Stromal cell of bone marrow (primary cell): ENCODE measurements around the gene REXO4.
A peak's percentile ranks its signal among the peaks of the same experiment; 100 is the strongest.
"Not testable (repeated sequence)": the region's sequence is repeated elsewhere in the genome, so short reads cannot be mapped to it uniquely, and the experiment has no call there.

Experiments
- DNase-seq: peaks from one replicate; pipeline ENCODE4 v3.0.0-alpha.2; 2012; ENCODE audit warnings: low read depth

REXO4 gene

GRCh38 chr9:133420392-133420827 lies 2.6 kb upstream of the REXO4 start:
- DNase-seq = no peak

- no peak for DNase-seq
These were observed 1.2 kb upstream of the REXO4 start for GRCh38 chr9:133419005-133419404.

DNA sequence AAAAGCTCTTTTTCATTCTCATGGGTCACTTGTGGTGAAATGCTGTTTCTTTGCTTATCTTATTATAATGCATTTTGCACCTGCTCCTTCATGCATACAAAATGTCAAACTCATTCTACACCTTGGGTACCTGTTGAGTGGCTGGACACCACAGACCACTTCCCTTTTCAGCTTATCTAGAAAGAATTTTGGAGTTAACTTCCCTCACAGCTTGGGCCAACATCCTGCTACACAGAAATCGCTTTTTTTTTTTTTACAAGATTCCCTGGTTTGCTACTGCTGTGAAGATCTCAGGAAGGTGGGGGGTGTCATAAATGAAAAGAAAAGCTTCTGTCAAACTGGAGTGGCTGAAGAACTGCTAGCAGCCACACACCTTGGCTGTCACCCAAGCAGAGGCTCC lies 2.6 kb downstream of the REXO4 start:
- no peak for DNase-seq

- no peak for DNase-seq
These were observed 9.8 kb downstream of the REXO4 start for GRCh38 chr9:133408042-133408441.

- DNase-seq = peak; percentile 48
These were observed 11.1 kb downstream of the REXO4 start for GRCh38 chr9:133406480-133407307.

- DNase-seq = peak; percentile 19
These were observed 12.0 kb downstream of the REXO4 start for GRCh38 chr9:133405508-133406438.

DNA sequence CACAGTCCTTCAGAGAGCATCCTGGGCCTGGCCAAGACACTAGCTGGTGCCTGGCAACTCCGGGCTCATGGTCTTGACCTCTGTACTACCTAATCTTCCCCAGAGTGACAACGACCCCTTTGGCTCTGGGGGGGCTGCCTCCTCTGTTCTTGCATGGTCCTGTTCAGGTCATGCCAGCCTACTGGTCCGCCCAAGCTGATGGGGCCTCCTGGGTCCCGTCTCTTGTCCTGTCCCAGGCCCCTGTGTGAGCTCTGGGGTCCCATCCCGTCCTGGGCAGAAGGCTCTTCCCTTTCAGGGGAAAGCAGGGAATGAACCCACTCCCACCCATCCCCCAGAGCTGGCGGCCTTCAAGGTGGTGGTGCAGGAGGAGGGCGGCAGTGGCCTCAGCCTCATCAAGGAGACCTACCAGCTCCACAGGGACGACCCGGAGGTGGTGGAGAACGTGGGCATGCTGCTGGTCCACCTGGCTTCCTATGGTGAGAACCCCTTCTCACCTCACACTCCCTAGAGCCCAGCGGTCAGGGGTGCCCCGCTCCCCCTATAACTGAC lies 13.3 kb downstream of the REXO4 start:
- no peak for DNase-seq

DNA sequence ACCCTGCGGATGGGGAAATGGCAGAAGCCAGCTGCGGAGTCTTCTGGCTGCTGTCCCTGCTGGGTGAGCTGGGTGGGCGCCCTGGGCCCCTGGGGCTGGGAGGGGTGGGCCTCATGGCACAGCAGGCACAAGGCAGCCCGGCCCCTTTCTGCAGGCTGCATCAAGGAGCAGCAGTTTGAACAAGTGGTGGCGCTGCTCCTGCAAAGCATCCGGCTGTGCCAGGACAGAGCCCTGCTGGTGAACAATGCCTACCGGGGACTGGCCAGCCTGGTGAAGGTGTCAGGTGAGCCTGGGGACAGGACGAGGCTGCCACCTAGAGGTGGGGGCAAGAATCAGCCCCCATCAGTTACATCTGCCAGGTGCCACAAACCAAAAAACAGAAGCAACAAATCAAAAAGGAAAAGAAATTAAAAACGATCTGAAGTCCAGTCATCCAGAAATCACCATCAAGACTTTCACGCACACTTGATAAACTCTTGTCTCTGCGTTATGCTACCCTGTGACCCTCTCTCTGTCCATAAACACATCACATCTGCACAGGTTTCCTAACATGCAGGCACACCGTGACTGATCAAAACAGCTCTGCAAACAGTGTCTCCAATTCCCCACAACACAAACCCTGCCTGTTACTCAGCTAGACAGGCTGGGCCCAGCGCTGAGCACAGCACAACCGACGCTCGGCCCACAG lies 13.9 kb downstream of the REXO4 start:
- DNase-seq = no peak

GRCh38 chr9:133402689-133403088 lies 15.1 kb downstream of the REXO4 start:
- DNase-seq = no peak

GRCh38 chr9:133401588-133401987 lies 16.2 kb downstream of the REXO4 start:
- DNase-seq = no peak

DNA sequence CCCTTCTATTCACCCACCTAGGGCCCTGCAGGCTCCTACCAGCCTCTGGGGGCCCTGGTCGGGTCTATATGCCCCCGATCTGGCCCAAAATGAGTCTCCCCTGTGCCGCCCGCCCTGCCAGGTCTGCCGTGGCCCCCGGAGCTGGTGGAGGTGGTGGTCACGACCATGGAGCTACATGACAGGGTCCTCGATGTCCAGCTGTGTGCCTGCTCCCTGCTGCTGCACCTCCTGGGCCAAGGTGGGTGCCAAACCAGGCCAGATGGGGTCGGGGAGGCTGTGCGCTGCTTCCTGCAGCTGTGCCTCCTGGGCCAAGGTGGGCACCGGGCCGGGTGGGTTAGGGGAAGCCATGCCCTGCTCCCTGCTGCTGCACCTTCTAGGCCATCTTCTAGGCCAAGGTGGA lies 17.5 kb downstream of the REXO4 start:
- DNase-seq = no peak

- no peak for DNase-seq
These were observed 19.9 kb downstream of the REXO4 start for GRCh38 chr9:133397895-133398294.

- no peak for DNase-seq
These were observed 20.4 kb downstream of the REXO4 start for GRCh38 chr9:133397370-133397769.

DNA sequence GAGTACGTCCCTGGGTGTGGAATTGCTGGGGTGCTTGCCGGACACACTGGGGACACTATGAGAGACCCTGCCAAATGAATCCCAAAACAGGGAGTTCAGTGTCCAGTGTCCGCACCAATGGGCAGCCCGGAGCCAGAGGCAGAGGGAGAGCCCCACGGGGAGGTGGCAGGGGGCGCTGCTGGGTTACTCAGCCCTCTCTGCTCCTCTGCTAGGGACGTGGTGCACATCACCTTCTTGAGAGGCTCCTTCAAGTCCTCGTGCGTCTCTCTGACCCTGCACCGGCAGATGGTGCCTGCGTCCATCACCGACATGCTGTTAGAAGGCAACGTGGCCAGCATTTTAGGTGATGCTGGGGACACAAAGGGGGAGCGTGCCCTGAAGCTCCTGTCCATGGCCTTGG lies 20.9 kb downstream of the REXO4 start:
- DNase-seq = no peak

DNA sequence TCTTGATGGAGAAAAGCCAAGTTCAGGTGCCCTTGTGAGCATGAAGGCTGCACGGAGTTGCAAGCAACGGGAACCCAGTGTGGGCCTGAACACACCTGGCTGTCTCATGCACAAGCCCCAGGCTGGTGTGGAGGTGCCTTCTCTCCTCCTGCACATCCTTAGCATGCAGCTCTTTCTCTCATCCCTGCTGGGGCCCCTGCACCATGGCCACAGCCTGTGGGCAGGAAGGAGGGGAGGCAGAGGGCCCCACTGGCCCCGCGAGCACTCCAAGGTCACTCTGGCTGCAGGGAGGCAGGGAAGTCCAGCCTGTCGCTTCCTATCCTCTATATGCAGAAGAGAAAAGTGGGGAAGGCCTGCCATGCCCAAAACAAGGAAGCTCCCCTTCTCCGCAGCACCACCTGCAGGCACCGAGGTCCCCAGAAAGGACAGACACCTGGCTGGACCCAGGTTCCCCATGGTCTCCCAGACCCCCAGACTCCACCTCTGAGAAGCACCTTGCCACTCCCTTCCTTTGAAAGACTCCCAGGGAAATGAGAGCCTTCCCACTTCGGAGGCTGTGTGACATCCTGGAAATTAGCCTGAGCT lies 23.0 kb downstream of the REXO4 start:
- DNase-seq = no peak

DNA sequence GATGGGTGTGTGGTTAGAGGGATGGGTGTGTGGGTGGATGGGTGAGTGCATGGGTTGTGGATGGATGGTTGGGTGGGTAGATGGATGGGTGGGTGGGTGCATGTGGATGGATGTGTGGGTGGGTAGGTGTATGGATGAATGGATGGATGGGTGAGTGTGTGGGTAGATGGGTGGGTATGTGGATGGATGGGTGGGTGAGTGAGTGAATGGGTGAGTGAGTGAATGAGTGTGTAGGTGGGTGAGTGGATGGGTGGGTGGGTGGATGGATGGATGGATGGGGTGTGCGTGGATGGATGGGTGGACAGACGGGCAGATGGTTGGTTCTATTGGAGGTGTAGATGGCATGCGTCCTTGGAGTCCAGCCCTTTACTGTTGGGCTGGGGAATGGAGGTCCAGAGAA lies 24.4 kb downstream of the REXO4 start:
- no peak for DNase-seq

DNA sequence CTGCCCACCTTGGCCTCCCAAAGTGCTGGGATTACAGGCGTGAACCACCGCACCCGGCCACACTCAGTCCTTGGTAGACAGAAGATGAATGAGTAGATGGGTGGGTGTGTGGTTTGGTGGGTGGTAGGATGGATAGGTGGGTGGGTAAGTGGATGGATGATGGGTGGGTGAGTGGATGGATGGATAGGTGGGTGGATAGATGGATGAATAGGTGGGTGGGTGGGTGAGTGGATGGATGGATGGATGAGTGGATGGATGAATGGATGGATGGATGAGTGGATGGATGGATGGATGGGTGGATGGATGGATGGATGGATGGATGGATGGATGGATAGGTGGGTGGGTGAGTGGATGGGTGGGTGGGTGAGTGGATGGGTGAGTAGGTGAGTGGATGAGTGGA lies 25.5 kb downstream of the REXO4 start:
- not testable (repeated sequence) for DNase-seq

DNA sequence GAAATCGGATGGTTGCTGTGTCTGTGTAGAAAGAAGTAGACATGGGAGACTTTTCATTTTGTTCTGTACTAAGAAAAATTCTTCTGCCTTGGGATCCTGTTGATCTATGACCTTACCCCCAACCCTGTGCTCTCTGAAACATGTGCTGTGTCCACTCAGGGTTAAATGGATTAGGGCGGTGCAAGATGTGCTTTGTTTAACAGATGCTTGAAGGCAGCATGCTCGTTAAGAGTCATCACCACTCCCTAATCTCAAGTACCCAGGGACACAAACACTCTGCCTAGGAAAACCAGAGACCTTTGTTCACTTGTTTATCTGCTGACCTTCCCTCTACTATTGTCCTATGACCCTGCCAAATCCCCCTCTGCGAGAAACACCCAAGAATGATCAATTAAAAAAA lies 26.4 kb downstream of the REXO4 start:
- DNase-seq = not testable (repeated sequence)

DNA sequence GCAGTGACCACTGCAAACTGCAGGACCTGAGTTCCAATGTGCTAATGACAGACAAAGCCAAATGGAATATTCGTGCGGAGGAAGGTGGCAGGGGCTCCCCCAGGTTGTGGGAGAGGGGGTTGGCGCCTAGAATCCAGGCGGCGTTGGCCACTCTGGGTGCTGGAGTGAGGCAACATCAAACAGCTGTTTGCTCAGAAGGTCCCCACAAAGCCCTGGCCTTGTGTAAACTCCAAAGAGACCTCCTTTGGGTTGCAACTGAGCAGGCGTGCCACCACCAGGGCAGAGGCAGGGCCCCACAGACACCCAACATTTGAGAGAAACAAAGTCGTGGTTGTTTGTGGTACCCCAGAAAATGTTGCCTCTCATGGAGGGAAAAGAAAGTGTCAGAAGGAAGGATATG lies 27.1 kb downstream of the REXO4 start:
- no peak for DNase-seq

DNA sequence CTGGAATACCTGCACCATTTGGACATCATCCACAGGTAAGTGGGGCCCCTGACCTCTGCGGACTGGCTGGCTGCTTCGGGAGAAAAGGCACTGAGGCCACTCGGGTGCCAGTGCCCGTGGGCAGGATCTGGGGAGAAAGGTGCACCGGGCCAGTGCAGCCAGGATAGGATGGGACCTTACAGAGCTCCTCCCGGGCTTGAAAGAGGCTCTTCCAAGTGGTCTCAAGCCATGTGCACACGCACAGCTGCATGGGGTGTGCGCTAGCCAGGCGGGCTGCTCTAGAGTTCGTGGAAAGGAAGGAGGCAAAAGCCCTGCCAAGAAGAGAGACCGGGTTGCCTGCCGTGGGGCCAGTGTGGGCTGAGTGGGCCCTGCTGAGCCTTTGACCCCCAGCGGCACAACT lies 28.2 kb downstream of the REXO4 start:
- DNase-seq = no peak

GRCh38 chr9:133389025-133389557 lies 28.7 kb downstream of the REXO4 start:
- no peak for DNase-seq
